GM19099 (cell line): ENCODE results near the gene HORMAD1.
A peak's percentile ranks its signal among the peaks of the same experiment; 100 is the strongest.

Experiments
- POLR2A ChIP-seq: IDR thresholded peaks from 3 replicates; pipeline ENCODE4 v1.6.1; 2011; ENCODE audit warnings: low read depth; ENCODE audit not compliant: insufficient read length; ENCODE audit errors: extremely low read depth

HORMAD1 gene

GRCh38 chr1:150718225-150718891 is 2.3 kb downstream of the HORMAD1 start:
- no peak for TF ChIP-seq POLR2A

GRCh38 chr1:150708595-150708994 is 12.1 kb downstream of the HORMAD1 start:
- TF ChIP-seq POLR2A = no peak

- TF ChIP-seq POLR2A = no peak
Measured at GRCh38 chr1:150706091-150706490, 14.6 kb downstream of the HORMAD1 start.

- TF ChIP-seq POLR2A = no peak
Measured at GRCh38 chr1:150703427-150703826, 17.3 kb downstream of the HORMAD1 start.

- TF ChIP-seq POLR2A = peak; percentile 49
Measured at GRCh38 chr1:150696995-150697927, 23.4 kb downstream of the HORMAD1 start, which contains the start of gene GOLPH3L. Gene GOLPH3L (minus strand): TSS chr1:150697154. CDS start chr1:150694838, 2,316 bp downstream.

- TF ChIP-seq POLR2A = no peak
Measured at GRCh38 chr1:150696590-150696989, 24.1 kb downstream of the HORMAD1 start.

GRCh38 chr1:150696162-150696561 is 24.5 kb downstream of the HORMAD1 start:
- no peak for TF ChIP-seq POLR2A

- TF ChIP-seq POLR2A = no peak
Measured at GRCh38 chr1:150695561-150695960, 25.1 kb downstream of the HORMAD1 start.

- no peak for TF ChIP-seq POLR2A
Measured at GRCh38 chr1:150692720-150693119, 28.0 kb downstream of the HORMAD1 start.

GRCh38 chr1:150688763-150689162 is 31.9 kb downstream of the HORMAD1 start:
- no peak for TF ChIP-seq POLR2A

GRCh38 chr1:150686275-150686674 is 34.4 kb downstream of the HORMAD1 start:
- TF ChIP-seq POLR2A = no peak

- no peak for TF ChIP-seq POLR2A
Measured at GRCh38 chr1:150683914-150684313, 36.8 kb downstream of the HORMAD1 start.

- TF ChIP-seq POLR2A = no peak
Measured at GRCh38 chr1:150678988-150679387, 41.7 kb downstream of the HORMAD1 start.

GRCh38 chr1:150674881-150675280 is 45.8 kb downstream of the HORMAD1 start:
- TF ChIP-seq POLR2A = no peak

- no peak for TF ChIP-seq POLR2A
Measured at GRCh38 chr1:150663321-150663720, 57.4 kb downstream of the HORMAD1 start.

GRCh38 chr1:150662811-150663210 is 57.9 kb downstream of the HORMAD1 start:
- TF ChIP-seq POLR2A = no peak
